Measurements from ENCODE around the gene HDAC10.

The HDAC10 gene

DNA sequence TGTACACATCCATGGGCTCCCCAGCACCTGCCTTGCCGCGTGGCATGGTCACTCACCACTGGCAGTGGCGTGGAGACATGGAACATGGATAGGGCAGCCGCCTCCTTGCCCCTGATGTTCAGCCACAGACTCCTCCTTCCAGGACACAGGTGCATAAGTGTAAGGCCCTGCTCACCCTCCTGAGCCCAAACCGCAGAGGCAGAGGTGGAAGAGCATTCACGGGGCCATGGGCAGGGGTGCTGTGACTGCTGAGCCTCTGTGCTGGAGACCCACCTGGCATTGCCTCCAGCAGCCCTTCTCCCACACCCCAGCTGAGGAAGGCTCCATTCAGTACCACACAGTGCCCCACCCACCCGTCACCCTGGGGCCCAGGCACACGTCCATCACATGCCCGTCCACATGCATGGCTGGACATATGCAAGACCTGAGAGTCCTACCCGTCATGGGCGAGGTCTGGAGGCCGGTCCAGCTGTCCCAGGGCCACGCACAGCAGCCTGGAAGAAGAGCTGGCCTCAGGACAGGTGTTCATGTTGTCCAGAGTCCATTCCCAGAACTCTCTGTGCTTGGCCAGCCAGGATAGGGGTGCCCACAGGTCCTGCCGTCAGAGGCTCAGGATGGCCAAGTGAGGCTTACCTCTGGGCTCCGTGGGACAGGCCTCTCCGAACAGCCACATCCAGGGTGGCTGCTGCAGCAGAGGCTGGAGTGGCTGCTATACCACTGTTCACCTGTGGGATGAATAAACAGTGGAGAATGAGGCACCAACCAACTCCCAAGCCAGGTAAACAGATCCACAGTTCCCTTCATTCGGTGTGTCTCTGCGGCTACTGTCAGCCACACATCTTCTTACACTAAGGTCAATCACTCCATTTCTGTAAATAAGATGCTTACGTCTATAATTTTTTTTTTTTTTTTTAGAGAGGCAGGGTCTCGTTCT lies 4.6 kb downstream of the HDAC10 start:
- peak overlapping the region in 1 of 7 experiments; percentile 86 for H3K4me3 ChIP-seq
- peak overlapping the region in 5 of 21 experiments; percentile 90 to 96 (median 92) for H3K27ac ChIP-seq

DNA sequence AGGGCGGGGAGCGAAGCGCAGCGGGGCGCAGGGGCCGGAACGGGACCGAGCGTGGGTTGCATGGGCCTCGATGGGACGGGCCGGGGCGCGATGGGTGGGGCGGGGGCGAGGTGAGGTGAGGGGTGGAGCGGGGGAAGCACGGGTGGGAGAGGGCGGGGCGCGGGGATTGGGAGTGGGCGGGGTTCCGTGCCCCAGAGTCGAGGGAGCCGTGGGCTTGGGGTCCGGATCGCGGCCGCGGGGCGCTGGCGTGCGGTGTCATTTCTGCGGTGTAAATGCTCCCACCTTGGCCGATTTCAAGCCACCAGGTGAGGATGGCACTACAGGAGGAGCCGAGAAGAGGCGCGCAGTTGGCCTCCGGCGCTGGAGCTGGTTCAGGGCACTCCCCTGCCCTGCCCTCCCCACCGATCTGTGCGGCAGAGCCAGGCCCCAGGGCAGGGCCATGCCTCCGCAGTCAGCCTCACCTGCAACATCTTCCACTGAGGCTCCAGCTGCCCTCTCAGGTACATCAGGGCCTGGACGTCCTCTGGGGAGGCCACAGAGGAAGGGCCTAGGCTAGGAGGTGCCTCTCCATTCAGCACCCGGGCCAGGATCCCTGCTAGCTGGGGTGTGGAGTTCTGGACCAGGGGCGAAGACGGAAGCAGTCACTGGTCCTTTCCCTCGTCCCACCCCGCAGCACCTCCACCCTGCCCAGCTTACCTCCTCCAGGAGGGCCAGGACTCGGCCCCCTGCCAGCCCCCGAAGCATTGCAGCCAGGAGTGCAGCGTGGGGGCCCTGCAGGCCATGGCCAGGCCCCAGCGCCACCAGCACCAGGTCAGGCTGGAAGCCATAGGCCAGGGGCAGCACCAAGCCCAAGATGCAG lies 5.6 kb downstream of the HDAC10 start:
- Histone ChIP-seq H3K27ac (peak overlapping the region; percentile 77 to 96 (median 92)), H3K4me3 (peak overlapping the region; percentile 54 to 92 (median 69))

DNA sequence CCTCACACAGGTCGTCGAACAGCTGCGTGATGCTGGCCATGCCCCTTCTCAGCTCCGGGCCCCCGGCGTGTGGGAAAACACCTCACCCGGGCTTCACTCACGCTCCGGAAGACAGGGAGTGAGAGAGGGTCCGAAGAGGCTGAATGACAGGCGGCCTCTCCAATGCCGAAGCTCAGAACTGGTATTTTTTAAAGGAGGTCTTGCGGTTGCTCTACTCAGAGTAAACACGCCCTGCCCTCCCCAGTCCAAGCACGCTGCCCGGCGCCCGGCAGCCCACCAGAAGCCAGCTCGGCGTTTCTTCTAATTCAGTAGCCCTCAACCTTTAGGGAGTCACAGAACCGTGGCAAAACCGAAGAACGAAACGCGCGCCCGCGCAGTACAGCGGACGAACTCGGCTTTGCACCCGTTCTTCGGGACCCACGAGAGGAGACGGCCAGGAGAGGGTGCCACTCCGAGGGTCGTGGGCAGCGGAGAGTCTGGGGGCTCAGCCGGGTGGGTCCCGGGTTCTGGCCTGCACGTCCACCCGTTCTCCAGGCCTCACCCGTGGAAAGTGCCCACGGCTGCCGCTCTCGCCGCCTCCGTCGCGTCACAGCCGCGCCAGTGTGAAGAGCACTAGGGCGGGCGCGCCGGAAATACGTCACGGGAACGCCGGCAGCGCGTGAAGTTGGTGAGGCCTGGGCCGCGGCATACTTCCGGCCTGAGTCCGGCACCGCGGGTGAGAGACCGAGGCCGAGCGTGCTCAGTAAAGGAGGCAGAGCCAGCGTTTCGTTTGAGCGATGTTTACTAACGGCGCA lies 6.4 kb downstream of the HDAC10 start, which contains the start of gene TUBGCP6:
TUBGCP6 (minus strand) TSS at position 604 of the 794 bp plus-strand sequence; CDS start at position 40, 564 bp downstream.
- Histone ChIP-seq H3K27ac (peak within 1 kb of the TSS; percentile 77 to 96 (median 92)), H3K4me3 (peak within 1 kb of the TSS; percentile 54 to 92 (median 69))

DNA sequence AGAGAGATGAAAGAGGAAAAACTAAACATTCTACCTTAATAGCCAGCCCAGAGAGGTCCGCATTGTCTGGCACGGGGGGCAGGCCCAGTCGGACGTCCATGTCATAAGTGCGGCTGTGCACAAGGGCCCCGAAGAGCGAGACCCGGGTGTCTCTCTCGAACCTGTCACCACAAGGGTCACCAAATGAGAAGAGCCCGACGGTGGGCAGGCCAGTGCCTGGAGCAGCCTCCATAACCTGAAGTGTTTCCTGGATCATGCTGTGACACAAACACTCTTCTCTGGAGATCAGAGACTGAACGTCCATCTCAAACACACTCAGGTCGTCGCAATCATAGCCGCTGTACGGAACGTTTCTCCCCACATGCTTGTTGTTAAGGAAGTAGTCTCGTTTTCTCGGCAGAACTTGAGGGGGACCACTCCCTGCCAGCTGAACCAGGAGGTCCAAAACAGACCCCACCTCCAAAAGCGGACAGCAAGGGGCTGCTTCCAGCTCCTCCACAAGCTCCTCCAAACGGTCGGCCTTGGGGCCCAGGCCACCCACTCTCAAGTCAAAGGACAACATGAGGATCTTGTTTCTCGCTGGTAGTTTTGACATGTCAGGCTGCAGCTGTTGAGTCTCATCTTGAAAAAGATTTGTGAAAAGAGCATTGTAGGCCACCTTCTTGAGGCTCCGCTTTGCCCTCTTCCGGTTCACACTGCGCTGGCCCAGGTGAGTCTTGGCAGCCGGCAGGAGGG lies 7.2 kb downstream of the HDAC10 start:
- Histone ChIP-seq H3K27ac (peak overlapping the region; percentile 77 to 96 (median 92)), H3K4me3 (peak overlapping the region; percentile 54 to 92 (median 69))

DNA sequence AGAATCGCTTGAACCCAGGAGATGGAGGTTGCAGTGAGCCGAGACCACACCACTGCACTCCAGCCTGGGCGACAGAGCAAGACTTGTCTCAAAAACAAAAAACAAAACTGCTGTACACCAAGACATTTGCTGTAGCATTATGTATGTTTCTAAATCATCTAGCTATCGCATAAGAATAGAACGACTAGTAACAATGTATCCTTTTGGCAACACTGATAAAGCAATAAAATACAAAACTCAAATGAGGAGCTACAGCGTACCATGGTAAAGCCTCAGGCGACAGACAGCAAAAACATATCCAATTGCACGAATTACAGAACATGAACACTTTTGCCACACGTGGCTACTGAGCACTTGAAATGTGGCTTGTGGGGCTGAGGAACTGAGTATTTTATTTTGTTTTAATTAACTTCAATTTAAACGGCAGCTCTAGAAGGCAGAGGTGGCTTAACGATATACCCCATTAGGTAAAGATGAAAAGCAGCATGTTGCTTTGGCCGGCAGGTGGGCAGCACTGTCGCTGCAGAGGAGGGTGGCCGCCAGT lies 8.6 kb downstream of the HDAC10 start:
- Histone ChIP-seq H3K27ac (peak overlapping the region in 5 of 21 experiments; percentile 16 to 96 (median 58)), H3K4me3 (peak overlapping the region; percentile 54 to 92 (median 69))

DNA sequence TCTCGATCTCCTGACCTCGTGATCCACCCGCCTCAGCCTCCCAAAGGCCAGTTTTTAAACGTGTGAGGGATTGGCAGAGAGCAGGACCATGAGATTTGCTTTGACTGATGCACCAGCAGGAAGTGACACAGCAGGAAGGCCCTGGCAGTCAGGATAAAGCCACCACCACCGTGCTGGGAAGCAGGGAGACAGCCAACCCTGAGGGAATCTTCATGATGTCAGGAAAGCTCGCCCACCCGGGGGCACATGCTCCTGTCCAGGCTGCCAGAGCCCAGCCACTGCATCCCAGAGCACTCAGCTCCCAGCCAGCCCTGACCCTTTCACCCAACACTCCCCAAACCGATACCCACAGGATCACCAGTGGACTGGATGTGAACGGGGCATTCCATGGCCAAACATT lies 12.3 kb downstream of the HDAC10 start:
- Histone ChIP-seq H3K27ac (no peak overlapping the region), H3K4me3 (no peak overlapping the region)

DNA sequence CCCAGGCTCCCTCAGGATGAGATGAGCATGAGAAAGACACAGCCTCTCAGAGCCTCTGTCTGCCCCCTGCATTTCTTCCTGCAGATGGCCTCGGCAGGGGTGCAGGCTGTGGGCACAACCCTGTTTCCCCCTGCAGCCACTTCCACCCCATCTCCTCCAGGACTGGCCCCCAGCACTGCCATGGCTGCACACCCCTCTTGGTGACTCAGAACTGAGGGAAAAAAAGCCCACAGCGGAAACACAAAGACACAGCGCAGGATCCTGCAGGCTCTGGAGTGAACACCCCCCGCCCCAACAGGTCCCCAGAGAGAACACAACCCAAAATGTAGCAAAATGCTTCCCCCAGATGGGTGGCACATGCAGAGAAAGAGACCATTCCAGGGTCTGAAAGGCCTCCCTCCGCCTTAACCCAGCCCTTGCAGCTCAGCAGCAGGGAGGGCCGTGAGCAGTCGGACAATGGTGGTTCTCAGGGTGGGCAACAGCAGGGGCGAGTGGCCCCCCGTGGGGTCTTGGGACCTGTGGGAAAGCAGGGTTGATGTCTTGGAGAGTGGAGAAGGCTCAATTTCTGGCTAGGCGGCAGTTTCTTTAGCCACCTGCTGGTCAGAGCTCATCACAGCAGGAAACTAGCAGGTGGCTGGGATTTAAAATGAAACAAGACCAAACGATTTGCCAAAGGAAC lies 14.2 kb downstream of the HDAC10 start:
- Histone ChIP-seq H3K27ac (no peak overlapping the region), H3K4me3 (no peak overlapping the region)

DNA sequence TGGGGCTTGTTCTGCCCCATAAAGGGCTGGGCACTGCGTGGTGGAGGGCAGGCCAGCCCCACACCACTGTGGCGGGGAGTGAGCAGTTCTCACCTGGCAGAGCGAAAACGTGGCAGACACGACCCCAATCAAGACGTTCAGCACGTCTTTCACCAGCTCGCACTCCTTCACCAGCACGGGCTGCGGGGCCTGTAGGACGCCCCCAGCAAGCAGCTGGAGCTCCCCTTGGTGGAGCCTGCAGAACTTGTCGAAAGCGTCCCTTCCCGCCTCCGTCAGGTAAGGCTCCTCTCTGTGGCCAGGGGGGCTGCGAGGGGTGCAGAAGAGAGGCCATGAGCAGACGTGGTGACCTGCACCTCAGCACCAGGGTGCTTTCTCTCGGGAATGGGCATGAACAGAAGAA lies 17.8 kb downstream of the HDAC10 start:
- no peak overlapping the region for H3K4me3 ChIP-seq
- H3K27ac ChIP-seq, result no peak overlapping the region

DNA sequence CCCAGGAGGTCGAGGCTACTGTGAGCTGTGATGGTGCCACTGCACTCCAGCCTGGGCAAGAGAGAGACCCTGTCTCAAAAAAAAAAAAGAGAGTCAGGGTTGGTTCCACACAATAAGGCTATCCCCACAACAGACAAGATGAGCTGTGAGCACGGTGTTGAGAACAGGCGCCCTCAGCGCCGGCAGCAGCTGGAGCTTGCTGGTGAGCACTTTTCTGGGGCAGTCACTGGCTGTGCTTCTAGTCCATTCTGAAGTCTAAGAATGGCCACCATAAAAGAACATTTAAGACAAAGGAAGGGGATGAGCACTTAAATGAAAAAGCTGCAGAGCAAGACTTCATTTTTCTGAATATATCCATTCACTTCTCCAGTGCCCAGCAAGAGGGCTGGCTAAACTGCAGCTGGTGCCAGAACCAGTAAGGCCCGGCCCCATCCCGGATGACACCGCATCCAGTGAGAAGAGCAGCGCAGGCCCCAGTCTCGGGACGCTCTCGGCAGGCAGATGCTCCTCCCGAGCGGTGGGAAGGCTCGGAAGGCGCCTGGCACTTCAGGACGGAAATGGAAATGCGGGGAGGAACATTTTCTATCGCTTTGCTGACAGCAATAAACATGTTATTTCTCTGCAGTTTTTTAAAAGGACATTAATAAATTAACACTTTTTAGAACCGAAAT lies 18.4 kb downstream of the HDAC10 start:
- Histone ChIP-seq H3K4me3 (no peak overlapping the region), H3K27ac (no peak overlapping the region)

DNA sequence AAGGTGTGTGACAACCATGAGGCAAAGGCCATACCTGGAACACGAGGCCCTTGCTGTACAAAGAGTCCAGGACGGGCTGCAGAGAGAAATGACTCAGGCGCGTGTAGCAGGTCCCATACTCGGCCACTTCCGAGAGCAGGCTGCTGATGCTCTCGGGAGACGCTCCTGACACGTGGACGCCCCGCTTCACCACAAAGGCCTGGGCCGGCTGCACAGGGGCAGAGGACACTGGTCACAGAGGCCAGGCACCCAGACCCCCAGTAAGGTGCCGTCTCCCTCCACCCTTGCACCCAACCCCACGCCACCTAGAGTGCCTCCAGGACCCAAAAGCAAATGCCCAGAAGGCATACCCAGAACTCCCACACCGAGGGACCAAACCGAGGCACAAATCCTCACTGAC lies 21.7 kb downstream of the HDAC10 start:
- Histone ChIP-seq H3K4me3 (no peak overlapping the region), H3K27ac (no peak overlapping the region)

DNA sequence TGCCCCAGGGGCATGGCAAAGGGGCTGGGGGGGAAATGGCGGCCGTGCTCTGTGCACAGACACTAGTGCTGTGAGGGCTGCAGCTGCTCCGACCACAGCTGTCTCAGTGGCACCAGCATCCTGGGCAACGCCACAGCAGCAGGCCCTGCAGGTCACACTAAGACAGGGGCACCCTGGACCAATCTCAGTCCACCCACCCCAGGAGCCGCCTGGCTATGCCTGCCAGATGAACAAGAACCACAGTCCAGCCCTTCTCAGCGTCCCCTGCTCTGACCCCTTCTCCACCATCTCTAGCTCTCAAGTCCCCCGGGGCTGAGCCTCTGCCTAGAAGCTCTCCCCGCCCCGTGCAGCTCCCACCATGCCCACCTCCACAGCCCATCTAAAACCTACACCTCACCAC lies 22.7 kb downstream of the HDAC10 start:
- no peak overlapping the region for H3K27ac ChIP-seq
- H3K4me3 ChIP-seq, result no peak overlapping the region

DNA sequence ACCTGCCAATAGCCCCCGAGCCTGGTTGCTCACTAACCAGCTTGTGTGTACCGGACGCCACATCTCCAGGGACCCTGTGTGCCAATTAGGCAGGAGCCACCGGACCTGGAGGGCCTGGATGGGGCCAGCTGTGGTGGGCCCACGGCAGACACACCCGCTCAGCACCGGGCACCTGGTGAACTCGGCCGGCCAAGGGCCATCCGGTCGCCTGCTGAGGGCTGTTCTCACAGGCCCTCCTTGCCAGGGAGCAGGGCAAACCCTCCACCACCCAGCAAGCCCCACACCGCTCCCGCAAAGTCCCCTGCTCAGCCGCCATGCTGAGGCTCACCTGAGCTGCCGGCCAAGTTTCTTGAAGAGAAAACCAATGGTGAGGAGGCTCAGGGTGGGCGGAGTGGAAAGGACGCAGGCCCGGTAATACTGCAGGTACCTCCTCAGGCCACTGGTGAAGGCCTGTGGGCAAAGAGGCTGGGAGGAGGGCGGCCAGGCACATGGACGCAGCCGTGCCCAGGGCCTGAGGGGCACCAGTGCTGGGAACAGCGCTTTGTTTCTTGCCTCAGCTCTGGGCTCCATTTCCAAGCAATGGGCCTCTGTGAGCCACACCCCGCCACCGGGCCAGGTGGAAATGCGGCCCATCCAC lies 23.4 kb downstream of the HDAC10 start:
- no peak overlapping the region for H3K4me3 ChIP-seq

DNA sequence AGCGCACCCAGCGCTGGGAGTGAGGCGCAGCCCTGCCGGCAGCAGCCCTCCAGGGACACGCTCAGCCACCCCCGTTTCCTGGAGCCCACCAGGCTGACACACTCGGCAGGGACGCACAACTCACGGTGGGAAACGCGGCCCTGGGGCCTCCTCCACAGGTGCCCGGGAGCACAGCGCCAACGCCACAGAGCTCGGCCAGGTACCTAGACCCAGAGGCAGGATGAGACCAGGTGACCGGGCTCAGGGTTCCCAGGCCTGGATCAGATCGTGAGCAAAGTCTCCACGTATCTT lies 24.2 kb downstream of the HDAC10 start:
- no peak overlapping the region for H3K27ac ChIP-seq
- no peak overlapping the region for H3K4me3 ChIP-seq

More for the DNA sequence above, 23.4 kb downstream of the HDAC10 start:
- no peak overlapping the region for H3K27ac ChIP-seq

DNA sequence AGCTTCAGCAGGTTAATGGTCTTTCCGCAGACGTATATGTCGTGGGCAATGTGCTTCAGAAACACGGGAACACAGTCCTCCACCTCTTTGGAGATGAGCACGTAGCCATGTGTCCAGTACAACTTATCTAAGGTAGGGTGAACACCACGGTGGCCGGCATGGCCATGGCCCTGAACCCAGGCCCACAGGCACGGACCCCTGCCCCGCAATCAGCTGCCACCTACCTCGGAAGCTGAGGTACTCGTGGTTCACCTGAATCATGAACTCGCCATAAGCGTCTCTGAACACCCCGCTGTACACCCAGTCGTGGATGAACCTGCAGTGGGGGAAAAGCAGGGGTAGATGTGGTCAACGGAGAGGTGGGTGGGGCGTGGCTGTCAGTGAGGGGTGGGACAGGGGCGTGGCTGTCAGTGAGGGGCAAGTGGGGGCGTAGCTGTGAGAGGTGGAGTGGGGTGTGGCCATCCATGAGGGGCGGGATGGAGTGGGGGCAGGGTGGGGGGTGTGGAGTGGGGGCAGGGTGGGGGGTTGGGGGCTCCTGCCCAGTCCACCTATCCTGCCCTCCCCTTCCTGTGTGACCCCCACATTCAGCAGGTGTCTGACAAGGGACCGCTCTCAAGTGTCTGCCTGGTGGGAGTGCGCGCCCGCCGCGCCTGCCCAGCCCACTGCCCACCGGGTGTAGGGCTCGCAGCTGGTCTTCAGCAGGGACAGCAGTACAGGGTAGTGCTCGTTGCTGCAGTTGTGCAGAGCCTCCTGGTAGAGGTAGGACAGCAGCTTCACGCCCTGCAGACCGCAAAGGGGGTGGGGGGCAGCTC lies 24.8 kb downstream of the HDAC10 start:
- no peak overlapping the region for H3K27ac ChIP-seq
- H3K4me3 ChIP-seq, result no peak overlapping the region

DNA sequence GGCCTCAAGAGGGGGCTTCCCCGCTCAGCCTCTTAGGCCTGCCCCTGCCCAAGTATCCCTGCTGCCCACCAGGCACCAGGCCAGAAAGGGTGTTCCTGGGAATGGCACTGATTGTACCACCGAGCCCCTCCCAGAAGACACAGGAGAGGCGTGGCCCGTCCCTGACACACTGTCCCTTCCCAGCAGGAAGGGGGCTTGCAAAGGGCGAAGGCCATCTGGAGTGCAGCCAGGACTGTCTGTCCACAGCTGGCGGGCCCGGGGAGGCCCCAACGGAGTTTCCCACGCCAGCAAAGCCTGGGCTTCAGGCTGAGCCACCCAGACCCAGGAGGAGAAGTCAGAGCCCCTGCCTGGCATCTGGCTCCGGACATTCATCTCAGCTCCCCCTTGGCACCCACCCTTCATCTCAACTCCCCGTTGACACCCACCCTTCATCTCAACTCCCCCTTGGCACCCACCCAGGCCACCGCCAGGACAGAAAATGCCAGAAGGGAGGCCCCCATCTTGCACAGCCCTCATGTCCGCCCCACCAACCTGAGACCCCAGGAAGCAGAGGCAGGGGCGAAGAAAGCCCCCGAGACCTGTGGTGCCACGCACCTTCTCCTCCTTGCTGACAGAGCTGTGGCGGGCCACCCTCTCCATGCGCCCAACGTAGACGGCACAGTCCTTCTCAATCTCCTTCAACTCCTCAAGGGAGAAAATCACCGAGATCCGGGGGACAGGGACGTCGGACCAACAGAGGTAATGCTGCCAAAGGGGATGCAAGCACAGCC lies 25.7 kb downstream of the HDAC10 start:
- Histone ChIP-seq H3K27ac (no peak overlapping the region), H3K4me3 (no peak overlapping the region)

DNA sequence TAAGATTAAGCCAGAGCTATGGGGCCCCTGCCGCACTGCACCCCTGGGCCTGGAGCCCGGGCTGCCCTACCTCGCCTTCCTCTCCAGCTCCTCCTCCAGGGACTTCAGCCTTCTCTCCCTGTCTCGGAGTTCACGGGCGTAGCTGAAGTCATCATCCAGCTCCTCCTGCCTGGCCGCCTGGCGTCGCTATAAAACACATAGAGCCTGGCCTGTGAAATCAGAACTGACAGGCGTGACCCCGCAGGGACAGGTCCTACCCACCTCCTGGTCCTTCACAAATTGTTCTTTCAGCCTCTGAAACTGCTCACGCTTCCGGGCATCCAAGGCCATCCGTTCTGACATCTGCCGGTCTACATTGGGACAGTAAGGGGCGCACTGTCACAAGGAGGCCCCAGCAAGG lies 27.0 kb downstream of the HDAC10 start:
- Histone ChIP-seq H3K27ac (no peak overlapping the region), H3K4me3 (no peak overlapping the region)

All from skin epidermis (tissue), 12 donors.